Measurements from ENCODE around the gene CRYGS. TPM values are rescaled to one million over a fixed set of nuclear protein-coding genes. Genes with fewer than 3 reads are reported as not detected.

CRYGS gene
- total RNA-seq, 2 experiments from 2014 or later, result 3.5 to 7.0 TPM

DNA sequence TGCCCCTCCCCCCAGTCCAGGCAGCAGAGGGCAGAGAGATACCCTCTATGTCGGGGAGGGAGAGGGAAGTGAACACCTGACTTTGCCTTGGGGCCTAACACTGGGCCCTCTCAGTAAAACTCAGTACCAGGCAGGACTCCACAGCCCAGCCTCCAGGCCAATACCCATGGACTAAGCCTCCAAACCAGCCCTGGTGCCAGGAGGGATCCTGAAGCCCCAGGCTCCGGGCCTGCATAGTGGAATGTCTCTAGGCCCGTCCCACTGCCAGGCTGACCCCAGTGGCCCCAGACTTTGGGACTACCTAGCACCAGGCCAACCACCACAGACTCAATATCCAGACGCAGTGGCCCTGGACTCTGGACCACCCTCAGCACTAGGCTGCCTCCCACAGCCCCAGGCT is 46.6 kb downstream of the CRYGS start:
- no peaks in the 10 kb centered on the region for H3K36me3 ChIP-seq (ENCODE audit: insufficient read depth, low read length)
- intact Hi-C loops (cut with micrococcal nuclease; ENCODE audit: unreplicated experiment), result no loop called here
- no peak overlapping the region for H2AFZ ChIP-seq (ENCODE audit: low read length)
- no peak for TF ChIP-seq EZH2phosphoT487 (IDR thresholded peaks at IDR 0.05; ENCODE audit: borderline replicate concordance, low read depth, low read length)
- TF ChIP-seq, protein P1, sequence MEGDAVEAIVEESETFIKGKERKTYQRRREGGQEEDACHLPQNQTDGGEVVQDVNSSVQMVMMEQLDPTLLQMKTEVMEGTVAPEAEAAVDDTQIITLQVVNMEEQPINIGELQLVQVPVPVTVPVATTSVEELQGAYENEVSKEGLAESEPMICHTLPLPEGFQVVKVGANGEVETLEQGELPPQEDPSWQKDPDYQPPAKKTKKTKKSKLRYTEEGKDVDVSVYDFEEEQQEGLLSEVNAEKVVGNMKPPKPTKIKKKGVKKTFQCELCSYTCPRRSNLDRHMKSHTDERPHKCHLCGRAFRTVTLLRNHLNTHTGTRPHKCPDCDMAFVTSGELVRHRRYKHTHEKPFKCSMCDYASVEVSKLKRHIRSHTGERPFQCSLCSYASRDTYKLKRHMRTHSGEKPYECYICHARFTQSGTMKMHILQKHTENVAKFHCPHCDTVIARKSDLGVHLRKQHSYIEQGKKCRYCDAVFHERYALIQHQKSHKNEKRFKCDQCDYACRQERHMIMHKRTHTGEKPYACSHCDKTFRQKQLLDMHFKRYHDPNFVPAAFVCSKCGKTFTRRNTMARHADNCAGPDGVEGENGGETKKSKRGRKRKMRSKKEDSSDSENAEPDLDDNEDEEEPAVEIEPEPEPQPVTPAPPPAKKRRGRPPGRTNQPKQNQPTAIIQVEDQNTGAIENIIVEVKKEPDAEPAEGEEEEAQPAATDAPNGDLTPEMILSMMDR (conservative IDR thresholded peaks at IDR 0.05; ENCODE audit: low read length), result no peak
- no peaks in the 10 kb centered on the region for H3K4me1 ChIP-seq (ENCODE audit: insufficient read depth, low read length, poor library complexity, severe bottlenecking)
- POLR2A ChIA-PET, result interaction anchor here (0.6 kb wide), 1 partner anchor 1322 kb away, joined by 3 read pairs; no protein-coding TSS in a partner anchor
- no peaks in the 10 kb centered on the region for H4K20me1 ChIP-seq (ENCODE audit: insufficient read depth, low read length)
- H3K9me2 ChIP-seq (ENCODE audit: insufficient read depth, low read length), result no peaks in the 10 kb centered on the region
- H3K9me3 ChIP-seq (ENCODE audit: low read length), result no peaks in the 10 kb centered on the region
- no peak overlapping the region for H3K4me2 ChIP-seq (ENCODE audit: low read length)
- DNase-seq (ENCODE audit: low spot score), result no peak
- H3K27ac ChIP-seq (ENCODE audit: low read depth, low read length, poor library complexity, severe bottlenecking), result no peak overlapping the region
- H3K4me3 ChIP-seq (ENCODE audit: low read depth, low read length, poor library complexity, severe bottlenecking), result no peak overlapping the region
- CTCF ChIA-PET (ENCODE audit: unreplicated experiment), result no interaction called here
- BruUV-seq (replicated peaks), result no TSS peak
- no peaks in the 10 kb centered on the region for H3K79me2 ChIP-seq (ENCODE audit: insufficient read depth, low read depth, low read length)

DNA sequence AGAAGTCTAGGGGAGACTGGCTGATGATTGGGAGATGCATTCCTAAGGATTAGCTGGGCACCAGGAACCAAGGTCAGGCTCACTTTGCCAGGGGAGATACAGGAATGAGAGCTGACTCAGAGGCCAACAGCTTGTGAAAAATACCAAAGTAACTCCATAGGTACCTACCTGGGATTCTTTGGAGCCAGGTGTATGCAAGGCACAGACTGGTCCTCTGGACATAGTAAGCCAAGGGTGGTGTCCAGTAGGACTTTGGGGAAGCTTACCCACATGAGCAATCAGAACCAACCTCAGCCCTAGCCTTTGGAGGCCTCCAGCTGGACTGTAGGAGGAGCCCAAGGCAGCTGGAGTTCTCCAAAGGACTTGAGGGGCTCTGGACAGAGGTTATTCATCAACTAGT is 47.5 kb downstream of the CRYGS start:
- POLR2A ChIA-PET, result interaction anchor here (0.6 to 1.8 kb wide), 3 partner anchors 17 to 297 kb away, joined by 3 to 5 read pairs (median 3); no protein-coding TSS in a partner anchor
- intact Hi-C loops (cut with micrococcal nuclease; ENCODE audit: unreplicated experiment), result no loop called here
- no TSS peak for BruUV-seq (replicated peaks)
- Histone ChIP-seq H3K27ac (ENCODE audit: low read depth, low read length, poor library complexity, severe bottlenecking) (no peak overlapping the region), H3K4me2 (ENCODE audit: low read length) (no peak overlapping the region), H4K20me1 (ENCODE audit: insufficient read depth, low read length) (no peaks in the 10 kb centered on the region), H3K4me1 (ENCODE audit: insufficient read depth, low read length, poor library complexity, severe bottlenecking) (no peaks in the 10 kb centered on the region), H3K79me2 (ENCODE audit: insufficient read depth, low read depth, low read length) (no peaks in the 10 kb centered on the region), H3K36me3 (ENCODE audit: insufficient read depth, low read length) (no peaks in the 10 kb centered on the region), H3K4me3 (ENCODE audit: low read depth, low read length, poor library complexity, severe bottlenecking) (no peak overlapping the region), H2AFZ (ENCODE audit: low read length) (no peak overlapping the region), H3K9me2 (ENCODE audit: insufficient read depth, low read length) (no peaks in the 10 kb centered on the region), H3K9me3 (ENCODE audit: low read length) (no peaks in the 10 kb centered on the region)
- no peak for DNase-seq (ENCODE audit: low spot score)
- TF ChIP-seq, protein P1 (conservative IDR thresholded peaks at IDR 0.05; ENCODE audit: low read length), result no peak
- TF ChIP-seq EZH2phosphoT487 (IDR thresholded peaks at IDR 0.05; ENCODE audit: borderline replicate concordance, low read depth, low read length), result no peak
- CTCF ChIA-PET (ENCODE audit: unreplicated experiment), result no interaction called here

- Histone ChIP-seq H3K27ac (ENCODE audit: low read depth, low read length, poor library complexity, severe bottlenecking) (no peak overlapping the region), H3K4me1 (ENCODE audit: insufficient read depth, low read length, poor library complexity, severe bottlenecking) (no peaks in the 10 kb centered on the region), H3K79me2 (ENCODE audit: insufficient read depth, low read depth, low read length) (no peaks in the 10 kb centered on the region), H3K4me3 (ENCODE audit: low read depth, low read length, poor library complexity, severe bottlenecking) (no peak overlapping the region), H3K9me3 (ENCODE audit: low read length) (no peaks in the 10 kb centered on the region), H3K4me2 (ENCODE audit: low read length) (no peak overlapping the region), H3K9me2 (ENCODE audit: insufficient read depth, low read length) (no peaks in the 10 kb centered on the region), H3K36me3 (ENCODE audit: insufficient read depth, low read length) (no peaks in the 10 kb centered on the region), H2AFZ (ENCODE audit: low read length) (no peak overlapping the region), H4K20me1 (ENCODE audit: insufficient read depth, low read length) (no peaks in the 10 kb centered on the region)
- POLR2A ChIA-PET, result interaction anchor here (0.6 to 1.8 kb wide), 5 partner anchors 10 to 296 kb away, joined by 3 to 5 read pairs (median 3); no protein-coding TSS in a partner anchor
- BruUV-seq (replicated peaks), result no TSS peak
- TF ChIP-seq, protein P1 (conservative IDR thresholded peaks at IDR 0.05; ENCODE audit: low read length), result no peak
- no peak for TF ChIP-seq EZH2phosphoT487 (IDR thresholded peaks at IDR 0.05; ENCODE audit: borderline replicate concordance, low read depth, low read length)
- intact Hi-C loops (cut with micrococcal nuclease; ENCODE audit: unreplicated experiment), result no loop called here
- DNase-seq (ENCODE audit: low spot score), result no peak
- CTCF ChIA-PET (ENCODE audit: unreplicated experiment), result no interaction called here
These were observed 48.2 kb downstream of the CRYGS start for GRCh38 chr3:186496016-186496415.

All from OCI-LY7 (cell line).